Activated CD8-positive, alpha-beta memory T cell treated with anti-CD3 and anti-CD28 coated beads for 36 hours (primary cell): Measurements from ENCODE around the gene ZNF695. TPM values are rescaled to one million over a fixed set of nuclear protein-coding genes. Genes with fewer than 3 reads are reported as not detected.
"Not testable (repeated sequence)": the region's sequence is repeated elsewhere in the genome, so short reads cannot be mapped to it uniquely, and the experiment has no call there.

Experiments
- CTCF ChIA-PET: fragments of 350-600 bp; sonication (Branson Sonifier 250); formaldehyde crosslinking; loops from one replicate; lab custom pipeline; 2021; ENCODE audit warnings: antibody characterized with exemption; lab: Charles Lee
- POLR2A ChIA-PET: fragments of 350-600 bp; sonication (Branson Sonifier 250); formaldehyde crosslinking; loops from one replicate; lab custom pipeline; 2021; ENCODE audit warnings: antibody characterized with exemption; lab: Charles Lee
- total RNA-seq, 2 experiments: library from RNA; stranded (reverse); gene quantifications; one replicate each; pipeline ENCODE4 v1.2.3, GENCODE V29; 2021

ZNF695 gene
- under 1 TPM; 0.38 to 0.63 TPM for total RNA-seq

DNA sequence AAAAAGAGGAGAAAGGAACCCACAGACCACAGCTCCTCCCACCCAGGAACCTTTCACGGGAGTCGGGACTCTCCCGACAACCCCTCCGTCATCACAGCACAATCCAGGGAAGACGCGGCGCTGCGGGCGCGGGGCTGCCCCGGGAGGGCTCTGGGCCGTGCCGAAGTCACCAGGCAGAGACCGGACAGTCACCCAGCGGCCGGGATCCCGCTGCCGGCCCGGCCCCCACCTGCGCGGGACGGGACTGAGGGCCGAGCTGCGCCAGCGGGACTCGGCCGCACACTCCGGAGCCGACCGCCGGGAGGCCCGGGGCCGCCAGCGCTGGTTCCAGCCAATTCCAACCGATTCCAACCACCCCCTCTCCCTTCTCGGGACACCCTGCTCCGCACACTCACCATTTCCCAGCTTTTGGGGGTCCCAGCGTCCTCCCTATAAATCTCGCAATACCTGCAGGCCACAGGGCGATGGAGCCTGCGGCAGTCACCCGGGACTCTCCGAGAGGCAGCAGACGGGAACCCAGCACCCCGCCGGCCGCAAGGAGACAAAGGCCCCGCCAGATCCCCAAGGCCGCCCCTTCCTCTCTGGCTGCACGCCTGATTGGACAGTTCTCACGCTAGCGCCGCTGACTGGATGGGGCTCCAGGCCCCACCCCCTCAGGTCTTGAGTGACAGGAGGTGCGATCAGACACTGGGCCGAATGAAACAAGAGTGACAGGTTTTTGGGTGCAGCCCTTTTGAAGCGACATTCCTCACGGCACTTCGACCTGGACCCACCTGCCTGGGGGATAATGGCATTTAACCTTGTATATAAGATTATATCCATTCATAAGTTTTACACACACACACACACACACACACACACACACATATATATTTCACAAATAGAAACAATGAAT, at the start of gene ZNF695:
Gene ZNF695 (minus strand): TSS at position 547 of the 895 bp plus-strand sequence. CDS start 149 bp downstream, at position 398.
- ChIA-PET POLR2A (no interaction called here), CTCF (no interaction called here)

DNA sequence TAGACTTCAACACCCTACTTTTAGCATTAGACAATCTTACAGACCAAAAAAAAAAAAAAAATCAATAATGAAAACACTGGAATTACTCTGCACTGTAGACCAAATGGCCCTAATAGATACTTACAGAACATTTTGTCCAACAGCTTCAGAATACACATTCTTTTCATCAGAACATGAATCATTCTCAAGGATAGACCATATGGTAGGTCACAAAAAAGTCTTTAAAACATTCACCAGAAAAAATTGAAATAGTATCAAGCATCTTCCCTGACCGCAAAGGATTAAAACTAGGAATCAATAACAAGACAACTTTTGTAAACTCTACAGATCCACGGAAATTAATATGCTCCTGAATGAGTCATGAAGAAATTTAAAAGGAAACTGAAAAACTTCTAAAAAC, 48.2 kb upstream of the ZNF695 start:
- ChIA-PET CTCF (no interaction called here), POLR2A (no interaction called here)

DNA sequence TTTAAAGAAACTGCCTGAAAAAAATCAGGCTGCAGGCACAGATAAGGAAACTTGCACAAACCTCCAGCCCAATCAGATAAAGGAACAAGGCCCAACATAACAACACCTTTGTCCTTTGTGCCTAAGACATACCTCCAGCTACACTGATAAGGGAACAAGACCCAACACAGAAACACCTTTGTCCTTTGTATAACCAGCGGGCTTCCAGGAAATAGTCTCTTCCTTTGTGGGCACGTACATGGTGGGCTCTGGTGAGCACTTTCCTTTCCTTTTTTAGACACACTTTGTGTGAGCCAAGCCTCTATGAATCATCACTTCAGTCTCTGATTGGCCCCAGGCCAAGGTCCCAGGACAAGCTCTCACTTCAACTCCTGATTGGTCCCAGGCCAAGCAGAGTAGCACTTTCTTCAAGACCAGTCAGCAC, 47.1 kb upstream of the ZNF695 start:
- ChIA-PET CTCF (no interaction called here), POLR2A (no interaction called here)

DNA sequence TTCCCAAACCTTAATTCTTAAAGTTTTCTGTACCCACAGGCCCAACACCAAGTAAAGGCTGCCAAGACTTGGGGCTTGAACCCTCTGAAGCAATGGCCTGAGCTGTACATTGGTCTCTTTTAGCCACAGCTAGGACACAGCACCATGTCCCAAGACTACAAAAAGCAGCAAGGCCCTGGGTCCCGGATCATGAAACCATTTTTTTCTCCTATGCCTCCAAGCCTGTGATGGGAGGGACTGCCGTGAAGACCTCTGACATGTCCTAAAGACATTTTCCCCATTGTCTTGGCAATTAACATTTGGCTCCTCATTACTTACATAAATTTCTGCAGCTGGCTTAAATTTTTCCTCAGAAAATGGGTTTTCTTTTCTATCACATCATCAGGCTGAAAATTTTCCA, 39.8 kb upstream of the ZNF695 start:
- CTCF ChIA-PET, result no interaction called here
- POLR2A ChIA-PET, result no interaction called here

DNA sequence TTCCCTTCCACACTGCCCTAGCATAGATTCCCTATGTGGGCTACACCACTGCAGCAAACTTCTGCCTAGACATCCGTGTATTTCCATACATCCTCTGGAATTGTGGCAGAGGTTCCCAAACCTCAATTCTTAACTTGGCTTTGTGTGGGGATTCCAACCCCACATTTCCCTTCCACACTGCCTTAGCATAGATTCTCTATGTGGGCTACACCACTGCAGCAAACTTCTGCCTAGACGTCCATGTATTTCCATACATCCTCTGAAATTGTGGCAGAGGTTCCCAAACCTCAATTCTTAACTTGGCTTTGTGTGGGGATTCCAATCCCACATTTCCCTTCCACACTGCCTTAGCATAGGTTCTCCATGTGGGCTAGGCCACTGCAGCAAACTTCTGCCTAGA, 39.4 kb upstream of the ZNF695 start:
- CTCF ChIA-PET, result no interaction called here
- POLR2A ChIA-PET, result no interaction called here

DNA sequence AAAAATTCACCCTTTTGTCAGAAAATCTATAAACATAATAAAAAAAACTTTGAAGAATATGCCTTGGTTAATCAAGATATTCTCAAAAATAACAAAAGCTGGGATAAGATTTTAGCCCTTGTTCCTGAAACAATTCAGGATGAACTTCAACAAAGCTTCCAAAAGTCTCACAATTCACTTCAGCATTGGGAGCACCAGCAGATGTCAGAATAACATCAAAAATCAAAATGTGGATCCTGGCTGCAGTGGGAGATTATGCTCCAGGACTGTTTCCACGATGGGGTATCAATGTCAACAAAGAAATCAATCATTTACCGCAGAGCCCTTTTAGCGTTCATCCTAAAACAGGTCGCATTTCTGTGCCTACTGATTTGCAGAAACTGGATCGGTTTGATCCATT, 35.5 kb upstream of the ZNF695 start:
- CTCF ChIA-PET, result no interaction called here
- POLR2A ChIA-PET, result no interaction called here

DNA sequence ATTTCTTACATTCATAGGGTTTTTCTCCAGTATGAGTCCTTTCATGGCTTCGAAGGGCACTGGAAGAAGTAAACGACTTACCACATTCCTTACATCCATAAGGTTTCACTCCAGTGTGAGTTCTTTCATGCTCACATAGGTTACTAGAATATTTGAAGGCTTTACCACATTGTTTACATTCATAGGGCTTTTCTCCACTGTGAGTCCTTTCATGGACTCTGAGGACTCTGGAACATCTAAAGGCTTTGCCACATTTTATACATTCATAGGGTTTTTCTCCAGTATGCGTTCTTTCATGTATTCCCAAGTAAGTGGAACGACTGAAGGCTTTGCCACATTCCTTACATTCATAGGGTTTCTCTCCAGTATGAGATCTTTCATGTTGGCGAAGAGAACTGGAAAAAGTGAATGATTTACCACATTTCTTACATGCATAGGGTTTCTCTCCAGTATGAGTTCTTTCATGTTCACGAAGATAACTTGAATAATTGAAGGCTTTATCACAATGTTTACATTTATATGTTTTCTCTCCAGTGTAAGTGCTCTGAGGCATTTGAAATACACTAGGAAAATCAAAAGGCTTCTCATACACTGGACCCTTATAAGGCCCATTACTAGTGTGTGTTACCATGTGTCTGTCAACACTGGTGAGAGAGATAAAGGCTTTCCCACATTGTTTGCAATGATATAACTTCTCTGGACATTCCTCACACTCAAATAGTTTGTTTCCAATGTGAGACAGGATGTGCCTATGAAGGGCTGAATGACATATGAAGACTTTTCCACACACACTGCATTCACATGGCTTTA, 29.9 kb upstream of the ZNF695 start:
- POLR2A ChIA-PET, result no interaction called here
- CTCF ChIA-PET, result no interaction called here

DNA sequence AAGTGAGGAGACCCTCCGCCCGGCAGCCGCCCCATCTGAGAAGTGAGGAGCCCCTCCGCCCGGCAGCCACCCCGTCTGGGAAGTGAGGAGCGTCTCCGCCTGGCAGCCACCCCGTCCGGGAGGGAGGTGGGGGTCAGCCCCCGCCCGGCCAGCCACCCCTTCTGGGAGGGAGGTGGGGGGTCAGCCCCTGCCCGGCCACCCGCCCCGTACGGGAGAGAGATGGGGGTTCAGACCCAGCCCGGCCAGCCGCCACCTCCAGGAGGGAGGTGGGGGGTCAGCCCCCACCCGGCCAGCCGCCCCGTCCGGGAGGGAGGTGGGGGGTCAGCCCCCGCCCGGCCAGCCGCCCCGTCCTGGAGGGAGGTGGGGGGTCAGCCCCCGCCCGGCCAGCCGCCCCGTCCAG, 24.4 kb upstream of the ZNF695 start:
- CTCF ChIA-PET, POLR2A ChIA-PET: not testable (repeated sequence)

DNA sequence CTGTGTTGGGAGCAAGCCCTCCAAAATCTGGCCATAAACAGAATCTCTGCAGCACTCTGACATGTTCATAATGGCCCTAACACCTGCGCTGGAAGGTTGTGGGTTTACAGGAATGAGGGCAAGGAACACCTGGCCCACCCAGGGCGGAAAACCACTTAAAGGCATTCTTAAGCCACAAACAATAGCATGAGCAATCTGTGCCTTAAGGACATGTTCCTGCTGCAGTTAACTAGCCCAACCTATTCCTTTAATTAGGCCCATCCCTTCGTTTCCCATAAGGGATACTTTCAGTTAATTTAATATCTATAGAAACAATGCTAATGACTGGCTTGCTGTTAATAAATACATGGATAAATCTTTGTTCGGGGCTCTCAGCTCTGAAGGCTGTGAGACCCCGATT, 16.8 kb upstream of the ZNF695 start:
- POLR2A ChIA-PET, CTCF ChIA-PET: not testable (repeated sequence)

DNA sequence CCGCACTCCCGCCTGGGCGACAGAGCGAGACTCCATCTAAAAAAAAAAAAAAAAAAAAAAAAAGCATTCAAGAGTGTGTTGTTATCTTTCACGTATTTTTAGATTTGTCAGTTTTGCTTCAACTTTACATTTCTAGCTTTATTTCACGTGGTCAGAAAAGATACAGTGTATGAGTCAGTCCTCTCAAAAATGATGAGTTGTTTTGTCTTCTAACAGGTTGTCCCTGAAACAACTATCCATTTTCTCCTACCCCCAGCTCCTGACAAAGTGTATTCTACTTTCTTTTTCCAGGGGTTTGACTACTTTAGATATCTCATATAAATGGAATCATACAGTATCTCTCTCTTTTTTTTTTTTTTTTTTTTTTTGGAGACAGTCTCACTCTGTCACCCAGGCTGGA, 5.5 kb upstream of the ZNF695 start:
- ChIA-PET POLR2A (no interaction called here), CTCF (interaction anchor here (0.7 kb wide), 1 partner anchor 117 kb away, joined by 5 read pairs; no protein-coding TSS in a partner anchor)

DNA sequence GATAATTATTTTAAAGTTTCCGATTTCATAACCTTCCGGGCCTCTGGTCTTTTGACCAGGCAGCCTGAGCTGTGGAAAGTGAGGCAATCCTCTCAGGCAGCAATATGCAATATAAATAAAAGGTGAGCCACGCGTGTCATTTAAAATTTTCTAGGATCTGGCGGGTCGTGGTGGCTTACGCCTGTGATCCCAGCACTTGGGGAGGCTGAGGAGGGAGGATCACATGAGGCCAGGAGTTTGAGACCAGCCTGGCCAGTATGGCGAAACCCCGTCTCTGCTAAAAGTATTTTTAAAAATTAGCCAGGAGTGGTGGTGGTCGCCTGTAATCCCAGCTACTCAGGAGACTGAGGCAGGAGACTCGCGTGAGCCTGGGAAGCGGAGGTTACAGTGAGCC, 546 bp upstream of the ZNF695 start:
- ChIA-PET POLR2A (no interaction called here), CTCF (no interaction called here)

DNA sequence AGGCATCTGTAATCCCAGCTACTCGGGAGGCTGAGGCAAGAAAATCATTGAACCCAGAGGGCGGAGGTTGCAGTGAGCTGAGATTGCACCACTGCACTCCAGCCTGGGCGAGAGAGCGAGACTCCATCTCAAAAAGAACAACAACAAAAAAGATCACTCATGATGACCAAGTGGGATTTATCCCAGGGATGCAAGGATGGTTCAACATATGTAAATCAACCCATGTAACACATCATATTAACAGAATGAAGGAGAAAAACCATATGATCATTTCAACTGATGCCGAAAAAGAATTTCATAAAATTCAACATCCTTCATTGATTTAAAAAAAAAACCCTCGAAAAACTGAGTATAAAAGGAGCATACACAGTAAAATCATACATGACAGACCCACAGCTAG, 3.8 kb downstream of the ZNF695 start:
- CTCF ChIA-PET, result not testable (repeated sequence)

DNA sequence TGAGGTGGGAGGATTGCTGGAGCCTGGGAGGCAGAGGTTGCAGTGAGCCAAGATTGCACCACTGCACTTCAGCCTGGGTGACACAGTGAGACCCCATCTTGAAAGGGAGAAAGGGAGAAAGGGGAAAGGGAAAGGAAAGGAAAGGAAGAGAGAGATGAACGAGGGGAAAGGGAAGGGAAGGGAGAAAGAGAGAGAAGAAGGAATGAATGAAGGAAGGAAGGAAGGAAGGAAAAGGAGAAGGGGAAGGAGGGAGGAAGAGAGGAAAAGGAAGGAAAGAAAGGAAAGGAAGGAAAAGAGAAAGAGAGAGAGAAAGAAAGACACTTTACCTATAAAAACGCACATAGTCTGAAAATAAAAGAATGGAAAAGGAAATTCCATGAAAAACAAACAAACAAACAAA, 18.0 kb downstream of the ZNF695 start:
- ChIA-PET POLR2A (no interaction called here), CTCF (no interaction called here)

More for the DNA sequence above, 3.8 kb downstream of the ZNF695 start:
- POLR2A ChIA-PET, result not testable (repeated sequence)

DNA sequence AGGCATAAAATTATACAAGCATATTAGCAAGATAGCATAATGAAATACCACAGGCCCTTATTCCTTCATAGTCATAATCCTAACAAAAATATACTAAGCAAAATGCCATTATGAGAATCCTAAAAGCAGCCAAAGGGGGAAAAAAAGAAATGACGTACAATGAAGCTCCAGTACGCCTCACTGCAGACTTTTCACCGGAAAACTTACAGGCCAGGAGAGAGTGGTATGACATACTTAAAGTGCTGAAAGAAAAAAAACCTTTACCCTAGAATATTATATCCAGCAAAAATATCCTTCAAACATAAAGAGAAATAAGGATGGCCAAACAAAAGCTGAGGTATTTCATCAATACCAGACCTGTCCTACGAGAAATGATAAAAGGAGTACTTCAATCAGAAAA, 19.5 kb downstream of the ZNF695 start:
- POLR2A ChIA-PET, result no interaction called here
- CTCF ChIA-PET, result no interaction called here

DNA sequence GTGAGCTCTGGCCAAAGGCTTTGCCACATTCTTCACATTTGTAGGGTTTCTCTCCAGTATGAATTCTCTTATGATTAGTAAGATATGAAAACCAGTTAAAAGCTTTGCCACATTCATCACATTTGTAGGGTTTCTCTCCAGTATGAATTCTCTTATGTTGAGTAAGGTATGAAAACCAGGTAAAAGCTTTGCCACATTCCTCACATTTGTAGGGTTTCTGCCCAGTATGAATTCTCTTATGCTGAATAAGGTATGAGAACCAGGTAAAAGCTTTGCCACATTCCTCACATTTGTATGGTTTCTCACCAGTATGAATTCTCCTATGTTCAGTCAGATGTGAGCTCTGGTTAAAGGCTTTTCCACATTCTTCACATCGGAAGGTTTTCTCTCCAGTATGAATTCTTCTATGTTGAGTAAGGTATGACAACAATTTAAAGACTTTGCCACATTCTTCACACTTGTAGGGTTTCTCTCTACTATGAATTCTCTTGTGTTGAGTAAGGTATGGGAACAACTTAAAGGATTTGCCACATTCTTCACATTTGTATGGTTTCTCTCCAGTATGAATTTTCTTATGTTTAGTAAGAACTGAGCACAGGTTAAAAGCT, 20.7 kb downstream of the ZNF695 start:
- POLR2A ChIA-PET, result no interaction called here

DNA sequence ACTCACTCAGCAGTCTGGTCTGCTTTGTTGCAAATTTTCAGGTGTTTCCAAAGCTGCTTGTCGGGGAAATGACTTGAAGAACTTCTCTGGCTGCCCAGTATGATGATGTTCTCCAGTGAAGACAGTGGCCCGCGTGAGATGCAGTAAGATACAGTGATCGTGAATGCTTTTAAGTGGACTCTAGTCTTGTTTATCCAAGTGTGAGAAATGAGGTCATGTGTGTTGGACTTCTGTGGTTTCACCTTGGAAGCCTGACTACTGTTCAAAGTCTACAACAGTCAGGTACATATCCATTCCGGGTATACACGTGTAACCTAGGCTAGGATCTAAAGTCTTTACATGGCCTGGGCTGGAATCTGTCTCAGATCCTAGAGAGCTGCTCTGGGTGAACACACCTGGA, 29.1 kb downstream of the ZNF695 start:
- ChIA-PET CTCF (no interaction called here), POLR2A (no interaction called here)

More for the DNA sequence above, 20.7 kb downstream of the ZNF695 start:
- CTCF ChIA-PET, result no interaction called here

DNA sequence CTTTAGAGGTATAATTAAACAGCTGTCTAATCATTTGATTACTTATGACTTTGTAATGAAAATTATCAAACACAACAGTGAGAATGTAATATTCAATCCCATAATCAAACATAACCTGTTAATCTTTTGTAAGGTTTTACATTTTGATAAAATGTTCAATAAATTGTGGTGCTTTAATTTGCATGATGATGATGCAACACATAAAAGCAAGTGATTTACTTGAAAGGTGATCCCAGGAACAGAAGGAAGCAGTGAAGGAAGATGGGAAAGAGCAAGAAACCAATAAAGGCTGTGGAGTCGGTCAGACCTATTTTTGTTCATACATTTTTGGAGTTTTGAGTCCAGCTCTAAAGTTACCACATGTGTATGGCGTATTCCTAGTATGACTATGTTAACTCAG, 29.6 kb downstream of the ZNF695 start:
- ChIA-PET CTCF (no interaction called here), POLR2A (no interaction called here)

DNA sequence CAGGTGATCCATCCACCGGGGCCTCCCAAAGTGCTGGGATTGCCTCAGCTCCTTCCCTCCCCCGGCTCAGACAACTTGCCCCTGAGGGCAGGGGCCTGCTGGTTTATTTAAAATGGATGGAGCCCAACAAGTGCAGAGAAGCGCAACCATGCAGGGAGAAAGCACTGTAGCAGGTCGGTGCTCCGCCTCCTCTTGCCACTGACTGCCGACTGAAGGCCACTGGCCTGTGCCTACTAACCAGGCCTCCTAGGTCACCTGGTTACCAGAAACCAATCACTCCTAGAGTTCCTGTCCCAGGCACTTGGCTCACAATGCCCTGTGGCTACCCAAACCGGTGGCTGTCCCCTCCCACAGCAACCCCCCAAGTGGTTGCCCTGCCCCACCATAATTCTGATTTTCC, 35.9 kb downstream of the ZNF695 start:
- POLR2A ChIA-PET, result no interaction called here
- CTCF ChIA-PET, result interaction anchor here (0.8 to 1.5 kb wide), 4 partner anchors 14 to 99 kb away, joined by 3 to 4 read pairs (median 3); no protein-coding TSS in a partner anchor

DNA sequence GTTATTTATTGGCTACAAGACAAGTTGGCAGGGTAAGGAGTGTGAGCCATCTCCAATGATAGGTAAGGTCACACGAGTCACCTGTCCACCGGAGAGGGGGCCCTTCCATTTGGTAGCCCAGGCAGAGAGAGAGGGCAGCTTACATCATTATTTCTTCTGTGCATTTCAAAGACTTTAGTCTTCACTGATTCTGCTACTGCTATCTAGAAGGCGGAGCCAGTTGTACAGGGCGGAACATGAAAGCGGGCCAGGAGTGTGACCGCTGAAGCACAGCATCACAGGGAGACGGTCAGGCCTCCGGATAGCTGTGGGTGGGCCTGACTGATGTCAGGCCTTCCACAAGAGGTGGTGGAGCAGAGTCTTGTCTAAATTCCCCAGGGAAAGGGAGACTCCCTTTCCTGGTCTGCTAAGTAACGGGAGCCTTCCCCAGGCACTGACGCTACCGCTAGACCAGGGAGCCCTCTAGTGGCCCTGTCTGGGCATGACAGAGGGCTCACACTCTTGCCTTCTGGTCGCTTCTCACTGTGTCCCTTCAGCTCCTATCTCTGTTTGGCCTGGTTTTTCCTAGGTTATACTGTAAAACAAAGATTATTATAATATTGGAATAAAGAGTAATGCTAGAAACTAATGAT, 36.7 kb downstream of the ZNF695 start:
- ChIA-PET CTCF (interaction anchor here (0.8 to 1.5 kb wide), 5 partner anchors 14 to 98 kb away, joined by 3 to 5 read pairs (median 3); no protein-coding TSS in a partner anchor), POLR2A (no interaction called here)
